KOPT-K1 (cell line): Measurements from ENCODE around the gene CACNA1D.

Experiments used
- H3K27ac ChIP-seq: fragments of 200-600 bp; sonication (generic); 2 replicates; pipeline ENCODE4 v1.5.1; 2016; ENCODE audit warnings: antibody characterized with exemption, mild to moderate bottlenecking, low read depth, low read length; ENCODE audit not compliant: poor library complexity, severe bottlenecking
- H3K36me3 ChIP-seq: fragments of 200-600 bp; sonication (generic); 2 replicates; pipeline ENCODE4 v1.5.1; 2017; ENCODE audit warnings: antibody characterized with exemption, mild to moderate bottlenecking, low read length, moderate library complexity; ENCODE audit not compliant: insufficient read depth
- H3K9me3 ChIP-seq: fragments of 200-600 bp; sonication (generic); 2 replicates; pipeline ENCODE4 v1.5.1; 2017; ENCODE audit warnings: antibody characterized with exemption, low read length, mild to moderate bottlenecking; ENCODE audit not compliant: insufficient read depth, poor library complexity, severe bottlenecking

CACNA1D gene

DNA sequence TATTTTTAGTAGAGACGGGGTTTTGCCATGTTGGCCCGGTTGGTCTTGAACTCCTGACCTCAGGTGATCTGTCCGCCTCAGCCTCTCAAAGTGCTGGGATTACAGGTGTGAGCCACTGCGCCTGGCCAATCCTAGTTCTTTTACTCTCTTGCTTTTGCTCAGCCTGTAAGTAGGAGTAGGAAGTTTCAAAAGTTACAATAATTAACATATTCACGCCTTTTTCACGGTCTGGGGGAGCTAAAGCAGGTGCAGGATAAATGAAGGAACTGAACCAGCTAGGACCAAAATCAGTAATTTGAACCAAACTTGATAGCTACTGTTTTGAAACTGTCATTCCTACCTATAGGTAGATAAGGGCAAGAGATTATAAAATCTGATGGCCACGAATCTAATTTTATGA lies 98.5 kb downstream of the CACNA1D start:
- Histone ChIP-seq H3K27ac (no peak overlapping the region), H3K9me3 (no peaks in the 10 kb centered on the region), H3K36me3 (no peaks in the 10 kb centered on the region)

DNA sequence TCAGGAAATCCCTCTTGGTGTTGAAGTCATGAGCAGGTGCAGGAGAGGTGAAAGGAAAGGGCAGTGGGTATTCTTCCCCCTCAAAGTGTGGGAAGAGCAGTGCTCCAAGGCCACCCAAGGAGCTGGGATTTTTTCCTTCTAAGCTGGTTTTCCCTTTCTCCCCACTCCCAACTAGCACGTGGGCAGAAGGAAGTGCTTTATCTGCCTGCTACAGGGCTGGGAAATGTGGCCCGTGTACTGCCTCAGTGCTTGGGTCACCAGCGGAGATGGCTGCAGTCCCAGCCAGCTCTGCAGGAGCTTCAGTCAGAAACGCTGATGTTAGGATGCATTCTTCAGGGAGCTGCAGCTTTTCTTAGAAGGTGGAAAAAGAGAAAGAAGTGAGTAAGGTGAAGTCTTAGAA lies 99.2 kb downstream of the CACNA1D start:
- Histone ChIP-seq H3K36me3 (no peaks in the 10 kb centered on the region), H3K27ac (no peak overlapping the region), H3K9me3 (no peaks in the 10 kb centered on the region)

GRCh38 chr3:53594276-53594675 lies 99.9 kb downstream of the CACNA1D start:
- Histone ChIP-seq H3K9me3 (no peaks in the 10 kb centered on the region), H3K27ac (no peak overlapping the region), H3K36me3 (no peaks in the 10 kb centered on the region)

DNA sequence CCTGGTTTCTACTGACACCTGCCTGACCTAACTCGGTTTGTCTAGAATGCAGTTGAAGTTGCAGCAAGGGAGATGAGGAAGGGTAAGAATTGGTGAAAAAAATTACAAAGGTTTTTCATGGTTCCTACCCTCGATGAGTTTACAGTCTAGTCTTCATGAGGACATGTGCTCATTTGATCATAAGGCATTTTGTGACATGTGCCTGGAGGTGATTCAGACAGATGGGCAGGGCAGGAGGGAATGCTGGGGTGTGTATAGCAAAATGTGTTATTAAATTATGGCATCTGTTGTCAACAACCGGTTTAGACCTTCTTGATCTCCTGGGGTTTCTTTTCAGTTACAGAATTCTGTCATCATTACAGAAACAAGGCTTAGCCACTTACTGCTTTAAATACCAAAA lies 101.2 kb downstream of the CACNA1D start:
- Histone ChIP-seq H3K9me3 (no peaks in the 10 kb centered on the region), H3K27ac (no peak overlapping the region)

GRCh38 chr3:53597136-53597915 lies 102.9 kb downstream of the CACNA1D start:
- Histone ChIP-seq H3K9me3 (no peaks in the 10 kb centered on the region), H3K27ac (no peak overlapping the region), H3K36me3 (no peaks in the 10 kb centered on the region)

More for the DNA sequence above, 101.2 kb downstream of the CACNA1D start:
- H3K36me3 ChIP-seq, result no peaks in the 10 kb centered on the region

DNA sequence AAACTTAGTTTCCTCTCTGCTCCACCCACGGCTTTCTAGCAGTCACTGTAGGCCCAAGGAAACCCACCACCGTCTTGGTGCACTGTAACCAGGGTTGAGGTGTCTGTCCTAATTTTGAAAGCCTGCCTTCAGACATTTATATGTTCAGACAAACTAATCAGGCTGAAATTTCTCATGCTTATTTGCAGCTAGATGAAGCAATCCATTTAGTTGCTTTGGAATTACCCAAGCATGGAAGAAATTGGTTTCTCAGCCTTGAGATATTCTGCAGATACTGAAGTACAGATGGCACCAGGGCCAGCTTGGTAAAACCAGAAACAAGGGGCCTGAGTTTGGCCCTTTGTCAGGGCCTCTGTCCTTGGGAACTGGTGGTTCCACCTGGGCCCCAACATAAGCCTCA lies 105.4 kb downstream of the CACNA1D start:
- Histone ChIP-seq H3K36me3 (no peaks in the 10 kb centered on the region), H3K27ac (no peak overlapping the region), H3K9me3 (no peaks in the 10 kb centered on the region)

DNA sequence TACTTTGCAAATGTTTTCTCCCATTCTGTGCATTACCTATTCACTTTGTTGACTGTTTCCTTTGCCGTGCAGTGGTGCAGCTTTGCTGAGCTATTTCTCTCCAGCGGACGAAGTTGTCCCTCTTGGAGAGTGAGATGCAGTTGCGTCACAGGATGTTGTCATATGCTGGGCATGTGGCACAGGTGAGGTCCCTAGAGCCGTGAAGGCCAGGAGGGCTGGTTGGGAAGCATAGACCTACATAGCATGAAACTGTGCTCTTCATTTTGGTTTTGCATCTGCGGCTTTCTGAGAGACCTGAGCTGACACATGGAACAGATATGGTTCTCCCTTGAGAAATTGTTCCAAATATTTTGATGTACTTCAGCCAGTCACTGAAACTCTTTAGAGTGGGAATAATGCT lies 108.5 kb downstream of the CACNA1D start:
- no peak overlapping the region for H3K27ac ChIP-seq
- H3K9me3 ChIP-seq, result peaks cover 14% of the 10 kb centered on the region
- H3K36me3 ChIP-seq, result no peaks in the 10 kb centered on the region

DNA sequence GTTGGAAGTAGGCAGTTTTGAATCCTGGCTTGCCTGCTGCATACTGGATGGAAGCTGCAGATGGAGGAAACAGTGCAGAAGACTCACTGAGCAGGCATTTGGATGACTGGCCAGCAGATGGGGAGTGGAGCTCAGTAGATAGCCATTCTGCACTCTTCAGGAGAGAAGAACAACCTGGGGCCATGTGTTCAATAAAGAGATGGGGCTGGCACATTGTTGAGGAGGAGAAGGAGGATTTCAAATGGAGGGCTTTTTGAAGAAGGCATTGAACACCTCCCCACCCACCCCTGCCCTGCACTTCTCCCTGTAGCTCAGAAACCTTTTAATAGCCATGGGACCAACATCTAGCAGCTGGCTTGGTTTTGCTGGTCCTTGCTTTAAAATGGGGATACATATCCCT lies 109.8 kb downstream of the CACNA1D start:
- H3K9me3 ChIP-seq, result peaks cover 14% of the 10 kb centered on the region
- H3K27ac ChIP-seq, result no peak overlapping the region
- H3K36me3 ChIP-seq, result no peaks in the 10 kb centered on the region

GRCh38 chr3:53606793-53607192 lies 112.4 kb downstream of the CACNA1D start:
- Histone ChIP-seq H3K27ac (no peak overlapping the region), H3K36me3 (no peaks in the 10 kb centered on the region), H3K9me3 (peaks cover 14% of the 10 kb centered on the region)

- Histone ChIP-seq H3K9me3 (peaks cover 7% of the 10 kb centered on the region), H3K36me3 (no peaks in the 10 kb centered on the region), H3K27ac (no peak overlapping the region)
Measured at GRCh38 chr3:53612508-53612907, 118.1 kb downstream of the CACNA1D start.

- Histone ChIP-seq H3K27ac (no peak overlapping the region), H3K36me3 (no peaks in the 10 kb centered on the region), H3K9me3 (peaks cover 7% of the 10 kb centered on the region)
Measured at GRCh38 chr3:53613125-53613524, 118.7 kb downstream of the CACNA1D start.

GRCh38 chr3:53614307-53614706 lies 119.9 kb downstream of the CACNA1D start:
- Histone ChIP-seq H3K9me3 (peaks cover 7% of the 10 kb centered on the region), H3K27ac (no peak overlapping the region), H3K36me3 (no peaks in the 10 kb centered on the region)

GRCh38 chr3:53616321-53616720 lies 121.9 kb downstream of the CACNA1D start:
- Histone ChIP-seq H3K36me3 (no peaks in the 10 kb centered on the region), H3K9me3 (peaks cover 7% of the 10 kb centered on the region), H3K27ac (no peak overlapping the region)

GRCh38 chr3:53616971-53617892 lies 122.8 kb downstream of the CACNA1D start:
- Histone ChIP-seq H3K27ac (no peak overlapping the region), H3K9me3 (peaks cover 6% of the 10 kb centered on the region), H3K36me3 (no peaks in the 10 kb centered on the region)

DNA sequence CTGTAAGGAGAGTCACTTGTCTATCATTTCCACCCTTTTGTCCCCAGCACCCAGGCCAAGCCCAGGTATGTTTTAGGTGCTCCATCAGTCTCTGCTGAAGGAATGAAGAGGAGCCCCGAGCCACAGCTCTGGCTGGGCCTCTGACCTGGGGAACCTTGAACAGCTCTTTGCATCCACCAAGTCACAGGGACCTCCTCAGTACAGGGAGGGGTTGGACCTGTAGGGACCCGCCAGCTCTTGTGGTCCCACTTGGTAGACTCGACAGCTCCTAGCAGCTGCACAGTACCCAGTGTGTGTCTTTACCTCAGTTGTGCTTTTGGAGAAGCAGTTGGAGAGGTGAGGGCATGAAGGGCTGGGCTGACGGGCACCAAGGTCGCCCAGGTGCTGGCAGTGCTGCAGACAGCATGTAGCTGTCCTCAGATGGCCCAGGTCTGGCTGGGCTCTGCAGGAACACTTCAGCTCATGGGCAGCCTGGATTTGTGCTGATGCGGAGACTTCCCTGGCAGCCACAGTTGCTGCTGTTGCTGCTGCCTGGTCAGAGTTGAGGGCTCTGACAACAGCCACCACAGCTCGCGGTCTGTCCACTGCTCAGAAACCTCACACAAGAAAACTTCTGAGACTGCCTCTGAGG lies 123.6 kb downstream of the CACNA1D start:
- Histone ChIP-seq H3K27ac (no peak overlapping the region), H3K9me3 (no peaks in the 10 kb centered on the region), H3K36me3 (no peaks in the 10 kb centered on the region)
